HG02642 (cell line): ENCODE data around the gene EWSR1.
"Not testable (repeated sequence)": the region's sequence is repeated elsewhere in the genome, so short reads cannot be mapped to it uniquely, and the experiment has no call there.

ENCODE experiments used
- ATAC-seq: cut with Tn5 transposase; IDR thresholded peaks from one replicate; pipeline ENCODE4 v1.9.1; 2021; ENCODE audit warnings: mild to moderate bottlenecking; ENCODE audit not compliant: unreplicated experiment, poor library complexity

The EWSR1 gene

GRCh38 chr22:29245626-29246385 is 22.3 kb upstream of the EWSR1 start:
- peak; percentile 64 for ATAC-seq

GRCh38 chr22:29247891-29248290 is 20.2 kb upstream of the EWSR1 start:
- ATAC-seq: not testable (repeated sequence)

GRCh38 chr22:29251265-29251664 is 16.8 kb upstream of the EWSR1 start:
- no peak for ATAC-seq

GRCh38 chr22:29251981-29252911 is 15.8 kb upstream of the EWSR1 start:
- no peak for ATAC-seq

- no peak for ATAC-seq
Measured at GRCh38 chr22:29253561-29254285, 14.3 kb upstream of the EWSR1 start.

- no peak for ATAC-seq
Measured at GRCh38 chr22:29254286-29254660, 13.8 kb upstream of the EWSR1 start.

GRCh38 chr22:29255064-29255621 is 12.9 kb upstream of the EWSR1 start:
- no peak for ATAC-seq

- no peak for ATAC-seq
Measured at GRCh38 chr22:29256606-29257325, 11.3 kb upstream of the EWSR1 start.

- no peak for ATAC-seq
Measured at GRCh38 chr22:29257751-29258181, 10.3 kb upstream of the EWSR1 start.

- ATAC-seq: no peak
Measured at GRCh38 chr22:29258407-29259252, 9.4 kb upstream of the EWSR1 start.

- no peak for ATAC-seq
Measured at GRCh38 chr22:29259253-29259899, 8.7 kb upstream of the EWSR1 start.

- no peak for ATAC-seq
Measured at GRCh38 chr22:29260031-29260560, 8.0 kb upstream of the EWSR1 start.

- no peak for ATAC-seq
Measured at GRCh38 chr22:29260601-29261315, 7.3 kb upstream of the EWSR1 start.

- no peak for ATAC-seq
Measured at GRCh38 chr22:29263791-29264276, 4.2 kb upstream of the EWSR1 start.

- ATAC-seq: no peak
Measured at GRCh38 chr22:29265305-29265704, 2.8 kb upstream of the EWSR1 start.

GRCh38 chr22:29265929-29266328 is 2.1 kb upstream of the EWSR1 start:
- ATAC-seq: no peak
